ENCODE results near the gene CHAT.

CHAT gene

DNA sequence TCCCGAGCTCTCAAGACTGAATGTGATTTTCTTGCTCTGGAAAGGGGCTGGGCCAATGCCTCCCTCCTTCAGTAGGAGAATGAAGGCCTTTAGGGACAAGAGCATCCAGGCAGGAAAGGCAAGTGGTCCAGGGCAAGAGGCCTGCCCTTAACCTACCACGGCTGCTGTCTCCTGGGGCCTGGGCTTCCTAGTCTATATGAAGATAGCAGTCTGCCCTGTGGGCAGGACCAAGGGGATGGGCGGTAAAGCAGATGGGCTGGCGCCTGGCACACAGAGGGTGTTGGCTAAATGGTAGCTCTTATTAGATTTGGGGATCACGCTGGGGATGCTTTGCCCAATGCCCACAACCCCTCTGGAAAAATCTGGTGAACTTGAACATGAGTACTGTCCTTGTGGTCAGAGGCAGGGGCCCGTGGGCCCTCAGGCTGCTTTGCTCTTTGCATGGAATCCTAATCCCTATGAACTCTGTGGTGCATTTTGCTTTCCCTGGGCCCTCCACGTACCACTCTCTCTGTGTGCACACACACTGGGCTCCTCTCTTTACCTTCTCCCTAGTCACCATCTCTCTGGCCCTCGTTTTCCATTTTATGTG lies 20.3 kb downstream of the CHAT start:
- H3K27me3 ChIP-seq (ENCODE audit: insufficient read depth, low read length) = peaks cover 4% of the 10 kb centered on the region; the same call in 1 of the 2 replicates
- no peaks in the 10 kb centered on the region for H3K4me1 ChIP-seq (ENCODE audit: insufficient read depth, low read length)
- no peaks in the 10 kb centered on the region for H3K9me3 ChIP-seq (ENCODE audit: insufficient read depth, low read depth, low read length)
- H3K36me3 ChIP-seq (ENCODE audit: insufficient read depth, low read depth, low read length) = no peaks in the 10 kb centered on the region
- no peak overlapping the region for H3K9ac ChIP-seq (ENCODE audit: low read depth, low read length)
- H3K4me3 ChIP-seq (ENCODE audit: low read length) = no peak overlapping the region
- no peak overlapping the region for H3K27ac ChIP-seq (ENCODE audit: low read length)

DNA sequence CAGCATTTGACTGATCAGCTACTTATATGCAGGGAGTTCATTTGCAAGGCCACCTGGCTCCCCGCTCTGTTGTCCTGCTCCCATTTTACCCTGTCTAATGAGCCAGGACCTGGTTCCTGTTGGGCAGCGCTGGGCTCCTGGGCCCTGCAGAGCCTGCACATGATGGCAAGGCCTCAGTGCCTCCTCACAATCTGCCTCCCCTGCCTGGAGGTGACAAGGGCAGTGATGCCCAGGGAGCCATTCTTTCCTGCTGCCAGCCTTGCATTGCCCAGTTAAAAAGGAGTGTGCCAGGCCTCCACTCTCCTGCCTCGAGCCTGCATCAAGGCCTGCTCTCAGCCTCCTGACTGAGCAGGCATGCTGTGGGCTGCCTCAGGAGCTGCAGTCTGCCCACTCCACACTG lies 28.5 kb downstream of the CHAT start:
- Histone ChIP-seq H3K27me3 (ENCODE audit: insufficient read depth, low read length) (peaks cover 16% of the 10 kb centered on the region; the same call in 1 of the 2 replicates), H3K4me3 (ENCODE audit: low read length) (no peak overlapping the region), H3K27ac (ENCODE audit: low read length) (no peak overlapping the region), H3K9me3 (ENCODE audit: insufficient read depth, low read depth, low read length) (no peaks in the 10 kb centered on the region), H3K4me1 (ENCODE audit: insufficient read depth, low read length) (no peaks in the 10 kb centered on the region), H3K9ac (ENCODE audit: low read depth, low read length) (no peak overlapping the region), H3K36me3 (ENCODE audit: insufficient read depth, low read depth, low read length) (no peaks in the 10 kb centered on the region)

DNA sequence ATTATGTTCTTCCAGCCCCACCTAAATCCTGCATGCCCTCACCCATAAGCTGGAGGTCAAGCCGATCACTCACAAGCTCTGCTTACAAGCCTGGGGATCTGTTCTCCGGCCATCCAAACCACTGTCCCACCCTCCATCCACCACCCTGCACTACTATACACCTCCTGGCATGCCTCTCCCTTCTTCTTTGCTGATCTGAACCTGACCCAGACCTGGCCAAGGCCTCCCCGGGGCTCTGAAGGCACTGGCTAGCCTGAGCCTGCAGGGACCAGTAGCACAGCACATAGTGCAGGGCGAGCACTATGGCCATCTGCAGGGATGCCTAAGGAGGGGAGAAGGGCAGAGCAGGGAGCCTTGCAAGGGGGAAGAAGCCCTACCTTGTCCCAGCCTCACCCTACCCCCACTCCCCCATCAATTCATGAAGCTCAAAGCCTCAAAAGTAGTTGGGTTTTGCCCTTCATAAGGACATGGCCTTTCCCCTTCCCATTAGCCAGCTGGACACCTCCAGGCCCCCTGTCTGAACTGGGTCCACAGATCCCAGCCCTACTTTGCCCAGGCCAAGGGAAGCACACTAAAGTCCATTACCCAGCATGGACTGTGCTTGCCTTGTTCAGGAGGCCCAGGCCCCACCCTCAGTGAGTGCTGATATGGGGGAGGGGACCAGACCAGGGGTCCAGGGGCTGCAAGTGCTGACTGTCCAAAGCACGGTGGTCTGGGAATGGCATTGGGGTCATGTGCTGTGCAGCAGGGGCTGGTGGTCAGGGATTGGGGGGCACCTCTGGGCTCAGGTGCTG lies 29.6 kb downstream of the CHAT start:
- no peak overlapping the region for H3K4me3 ChIP-seq (ENCODE audit: low read length)
- H3K27ac ChIP-seq (ENCODE audit: low read length) = no peak overlapping the region
- no peak overlapping the region for H3K9ac ChIP-seq (ENCODE audit: low read depth, low read length)
- H3K36me3 ChIP-seq (ENCODE audit: insufficient read depth, low read depth, low read length) = no peaks in the 10 kb centered on the region
- no peaks in the 10 kb centered on the region for H3K9me3 ChIP-seq (ENCODE audit: insufficient read depth, low read depth, low read length)
- peaks cover 12% of the 10 kb centered on the region; the same call in 1 of the 2 replicates for H3K27me3 ChIP-seq (ENCODE audit: insufficient read depth, low read length)
- H3K4me1 ChIP-seq (ENCODE audit: insufficient read depth, low read length) = no peaks in the 10 kb centered on the region

DNA sequence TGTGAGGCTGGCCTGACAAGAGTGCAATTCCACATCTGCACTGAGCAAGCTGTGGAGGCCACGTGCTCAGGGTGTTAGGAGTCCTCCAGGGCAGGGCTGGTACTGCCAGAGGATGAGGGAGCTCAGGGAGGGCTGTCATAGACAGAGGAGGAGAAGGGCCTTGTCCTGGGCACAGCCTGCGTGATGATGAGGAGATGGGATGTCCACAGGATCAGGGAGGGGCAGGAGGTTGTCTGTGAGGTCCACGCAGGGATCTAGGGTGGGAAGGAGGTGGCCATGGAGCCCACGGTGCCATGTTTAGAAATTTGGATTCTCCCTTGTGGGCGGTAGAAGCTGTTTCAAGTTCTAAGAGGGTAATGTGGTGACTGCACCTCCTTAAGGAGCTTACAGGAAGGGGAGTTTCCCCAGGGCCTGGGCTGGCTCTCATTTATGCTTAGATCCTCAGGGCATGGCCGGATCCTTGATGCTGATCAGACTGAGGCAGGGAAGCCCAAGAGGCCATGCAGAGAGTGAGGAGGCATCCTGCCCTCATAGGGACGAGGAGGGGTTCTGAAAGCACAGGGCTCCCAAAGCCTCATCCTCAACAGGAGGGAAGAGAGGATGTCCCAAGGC lies 30.3 kb downstream of the CHAT start:
- Histone ChIP-seq H3K9ac (ENCODE audit: low read depth, low read length) (no peak overlapping the region), H3K4me1 (ENCODE audit: insufficient read depth, low read length) (peaks cover 2% of the 10 kb centered on the region; the same call in 1 of the 2 replicates), H3K4me3 (ENCODE audit: low read length) (no peak overlapping the region), H3K27ac (ENCODE audit: low read length) (no peak overlapping the region), H3K27me3 (ENCODE audit: insufficient read depth, low read length) (peaks cover 18% of the 10 kb centered on the region), H3K9me3 (ENCODE audit: insufficient read depth, low read depth, low read length) (no peaks in the 10 kb centered on the region), H3K36me3 (ENCODE audit: insufficient read depth, low read depth, low read length) (no peaks in the 10 kb centered on the region)

DNA sequence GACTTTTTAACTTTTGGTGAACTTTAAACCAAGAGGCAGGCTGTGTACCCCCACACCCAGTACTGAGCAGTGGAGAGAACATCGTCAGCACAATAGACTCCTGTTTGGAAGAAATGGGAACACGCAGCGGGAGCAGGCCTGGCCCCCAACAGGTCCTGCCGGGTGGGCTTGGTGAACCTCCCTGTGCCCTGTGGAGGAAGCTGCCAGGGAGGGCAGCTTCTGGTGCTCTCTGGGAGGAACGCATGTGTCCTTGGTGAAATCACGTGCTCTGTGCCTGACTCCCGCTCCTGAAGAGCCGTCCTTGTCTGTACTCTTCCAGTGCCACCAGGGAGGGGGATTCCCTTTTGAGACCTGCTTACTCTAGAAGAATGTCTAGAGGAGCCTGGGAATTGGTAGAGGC lies 31.6 kb downstream of the CHAT start:
- Histone ChIP-seq H3K4me3 (ENCODE audit: low read length) (no peak overlapping the region), H3K27ac (ENCODE audit: low read length) (no peak overlapping the region), H3K36me3 (ENCODE audit: insufficient read depth, low read depth, low read length) (no peaks in the 10 kb centered on the region), H3K27me3 (ENCODE audit: insufficient read depth, low read length) (peaks cover 20% of the 10 kb centered on the region), H3K9me3 (ENCODE audit: insufficient read depth, low read depth, low read length) (no peaks in the 10 kb centered on the region), H3K4me1 (ENCODE audit: insufficient read depth, low read length) (peaks cover 6% of the 10 kb centered on the region; the same call in 1 of the 2 replicates), H3K9ac (ENCODE audit: low read depth, low read length) (no peak overlapping the region)

DNA sequence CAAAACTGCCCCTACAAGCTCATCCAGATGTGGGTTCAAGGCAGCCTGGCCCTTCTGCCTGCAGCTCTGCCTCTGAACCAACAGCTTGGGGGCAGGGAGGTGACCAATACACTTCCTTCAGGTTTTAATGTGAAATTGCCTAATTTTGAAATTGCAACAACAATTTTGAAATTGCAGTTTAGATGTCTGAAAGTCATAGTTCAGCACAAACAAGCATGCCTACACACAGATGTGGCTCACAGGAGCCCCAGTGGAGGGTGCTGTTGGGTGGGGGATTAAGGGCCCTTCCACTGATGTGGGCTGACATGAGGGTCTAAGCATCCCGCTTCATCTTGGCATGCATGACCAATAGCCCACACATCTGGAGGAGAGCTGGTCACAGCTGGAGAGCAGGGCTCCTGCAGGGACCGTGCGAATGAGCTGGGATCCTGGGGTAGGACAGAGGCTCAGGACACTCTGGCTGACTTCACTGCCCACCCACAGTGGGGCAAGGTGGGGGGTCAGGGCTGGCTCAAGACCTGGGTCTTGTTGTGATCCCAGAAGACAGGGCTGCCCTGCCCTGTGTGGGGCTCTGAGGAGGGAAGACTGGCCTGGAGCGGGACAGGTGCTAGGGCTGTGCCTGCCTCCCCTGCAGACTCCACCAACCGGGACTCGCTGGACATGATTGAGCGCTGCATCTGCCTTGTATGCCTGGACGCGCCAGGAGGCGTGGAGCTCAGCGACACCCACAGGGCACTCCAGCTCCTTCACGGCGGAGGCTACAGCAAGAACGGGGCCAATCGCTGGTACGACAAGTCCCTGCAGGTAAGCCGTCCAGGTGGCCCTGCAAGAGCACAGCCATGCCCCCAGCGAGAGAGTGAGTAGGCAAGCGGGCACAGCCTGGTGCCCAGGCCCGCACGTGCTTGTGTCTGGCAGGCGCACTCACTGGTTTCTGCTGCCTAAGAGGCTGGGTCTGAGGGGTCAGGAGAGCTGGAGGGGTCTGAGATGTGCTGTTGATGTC lies 32.3 kb downstream of the CHAT start:
- peaks cover 17% of the 10 kb centered on the region for H3K27me3 ChIP-seq (ENCODE audit: insufficient read depth, low read length)
- H3K27ac ChIP-seq (ENCODE audit: low read length) = no peak overlapping the region
- H3K4me3 ChIP-seq (ENCODE audit: low read length) = no peak overlapping the region
- H3K4me1 ChIP-seq (ENCODE audit: insufficient read depth, low read length) = peaks cover 6% of the 10 kb centered on the region; the same call in 1 of the 2 replicates
- no peaks in the 10 kb centered on the region for H3K36me3 ChIP-seq (ENCODE audit: insufficient read depth, low read depth, low read length)
- H3K9me3 ChIP-seq (ENCODE audit: insufficient read depth, low read depth, low read length) = no peaks in the 10 kb centered on the region
- H3K9ac ChIP-seq (ENCODE audit: low read depth, low read length) = no peak overlapping the region

DNA sequence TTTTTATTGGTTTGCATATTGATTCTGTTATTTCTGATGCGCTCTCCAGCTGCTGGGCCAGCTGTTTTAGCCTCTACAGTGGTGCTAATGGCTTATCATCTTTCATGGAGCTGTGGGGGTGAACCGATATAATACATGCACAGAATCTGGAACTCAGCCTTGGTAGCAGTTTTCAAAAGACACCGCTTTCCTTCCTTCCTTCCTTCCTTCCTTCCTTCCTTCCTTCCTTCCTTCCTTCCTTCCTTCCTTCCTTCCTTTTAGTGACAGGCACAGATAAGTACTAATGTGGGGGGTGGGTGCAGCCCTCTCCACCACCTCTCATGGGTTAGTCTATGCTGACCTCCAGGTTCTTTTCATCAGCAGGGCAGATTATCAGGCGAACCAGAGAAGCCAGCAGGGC lies 33.7 kb downstream of the CHAT start:
- Histone ChIP-seq H3K4me1 (ENCODE audit: insufficient read depth, low read length) (peaks cover 6% of the 10 kb centered on the region; the same call in 1 of the 2 replicates), H3K27me3 (ENCODE audit: insufficient read depth, low read length) (peaks cover 16% of the 10 kb centered on the region), H3K4me3 (ENCODE audit: low read length) (no peak overlapping the region), H3K27ac (ENCODE audit: low read length) (no peak overlapping the region), H3K9ac (ENCODE audit: low read depth, low read length) (no peak overlapping the region), H3K36me3 (ENCODE audit: insufficient read depth, low read depth, low read length) (no peaks in the 10 kb centered on the region), H3K9me3 (ENCODE audit: insufficient read depth, low read depth, low read length) (no peaks in the 10 kb centered on the region)

DNA sequence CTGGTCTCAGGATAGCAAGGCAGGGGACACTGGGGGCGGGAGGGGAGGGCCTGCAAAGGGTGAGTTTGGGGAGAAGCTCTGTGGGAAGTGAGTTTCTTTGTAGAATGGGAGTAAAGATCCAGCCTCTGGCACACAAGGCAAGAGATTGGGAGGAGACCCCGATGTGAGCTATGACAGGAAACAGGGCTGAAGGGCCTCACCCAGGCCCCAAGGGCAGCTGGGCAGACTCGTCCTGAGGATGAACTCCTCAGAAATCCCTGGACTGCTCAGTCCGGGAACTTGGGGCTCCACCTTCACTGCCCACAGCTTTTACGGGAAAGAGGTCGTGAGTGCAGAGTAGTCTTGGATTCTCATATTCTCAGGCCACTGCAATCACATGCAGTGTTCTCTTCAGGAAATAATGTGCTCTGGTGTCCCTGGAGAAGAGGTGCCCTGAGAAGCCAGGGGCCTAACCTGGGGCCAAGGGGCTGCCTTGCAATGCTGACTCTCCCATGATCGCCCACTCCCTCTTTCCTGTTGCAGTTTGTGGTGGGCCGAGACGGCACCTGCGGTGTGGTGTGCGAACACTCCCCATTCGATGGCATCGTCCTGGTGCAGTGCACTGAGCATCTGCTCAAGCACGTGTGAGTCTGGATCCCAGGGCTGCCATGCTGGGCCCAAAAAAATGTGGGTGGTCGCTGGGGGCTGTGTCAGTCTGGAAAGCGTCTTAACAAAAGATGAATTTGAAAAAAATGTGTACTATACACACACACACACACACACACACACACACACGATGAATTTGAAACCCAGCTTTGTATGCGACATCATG lies 34.4 kb downstream of the CHAT start:
- H3K36me3 ChIP-seq (ENCODE audit: insufficient read depth, low read depth, low read length) = no peaks in the 10 kb centered on the region
- no peak overlapping the region for H3K9ac ChIP-seq (ENCODE audit: low read depth, low read length)
- no peaks in the 10 kb centered on the region for H3K9me3 ChIP-seq (ENCODE audit: insufficient read depth, low read depth, low read length)
- peaks cover 16% of the 10 kb centered on the region for H3K27me3 ChIP-seq (ENCODE audit: insufficient read depth, low read length)
- no peak overlapping the region for H3K27ac ChIP-seq (ENCODE audit: low read length)
- peaks cover 6% of the 10 kb centered on the region; the same call in 1 of the 2 replicates for H3K4me1 ChIP-seq (ENCODE audit: insufficient read depth, low read length)
- H3K4me3 ChIP-seq (ENCODE audit: low read length) = no peak overlapping the region

DNA sequence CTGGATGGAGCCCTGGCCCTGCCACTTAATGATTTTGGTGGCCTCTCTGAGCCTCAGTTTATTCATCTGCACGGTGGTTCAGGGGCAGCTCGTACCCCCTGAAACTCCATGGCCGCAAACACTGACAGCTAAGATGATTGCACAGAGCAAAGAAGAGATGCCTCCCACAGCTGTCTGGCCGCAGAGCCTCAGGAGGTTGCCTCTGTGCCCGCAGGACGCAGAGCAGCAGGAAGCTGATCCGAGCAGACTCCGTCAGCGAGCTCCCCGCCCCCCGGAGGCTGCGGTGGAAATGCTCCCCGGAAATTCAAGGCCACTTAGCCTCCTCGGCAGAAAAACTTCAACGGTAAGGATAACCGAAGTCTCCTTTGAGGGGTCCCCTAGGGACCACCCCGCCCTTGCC lies 35.5 kb downstream of the CHAT start:
- H3K27ac ChIP-seq (ENCODE audit: low read length) = no peak overlapping the region
- no peak overlapping the region for H3K4me3 ChIP-seq (ENCODE audit: low read length)
- peaks cover 6% of the 10 kb centered on the region; the same call in 1 of the 2 replicates for H3K4me1 ChIP-seq (ENCODE audit: insufficient read depth, low read length)
- H3K27me3 ChIP-seq (ENCODE audit: insufficient read depth, low read length) = peaks cover 16% of the 10 kb centered on the region
- H3K36me3 ChIP-seq (ENCODE audit: insufficient read depth, low read depth, low read length) = no peaks in the 10 kb centered on the region
- no peak overlapping the region for H3K9ac ChIP-seq (ENCODE audit: low read depth, low read length)
- no peaks in the 10 kb centered on the region for H3K9me3 ChIP-seq (ENCODE audit: insufficient read depth, low read depth, low read length)

DNA sequence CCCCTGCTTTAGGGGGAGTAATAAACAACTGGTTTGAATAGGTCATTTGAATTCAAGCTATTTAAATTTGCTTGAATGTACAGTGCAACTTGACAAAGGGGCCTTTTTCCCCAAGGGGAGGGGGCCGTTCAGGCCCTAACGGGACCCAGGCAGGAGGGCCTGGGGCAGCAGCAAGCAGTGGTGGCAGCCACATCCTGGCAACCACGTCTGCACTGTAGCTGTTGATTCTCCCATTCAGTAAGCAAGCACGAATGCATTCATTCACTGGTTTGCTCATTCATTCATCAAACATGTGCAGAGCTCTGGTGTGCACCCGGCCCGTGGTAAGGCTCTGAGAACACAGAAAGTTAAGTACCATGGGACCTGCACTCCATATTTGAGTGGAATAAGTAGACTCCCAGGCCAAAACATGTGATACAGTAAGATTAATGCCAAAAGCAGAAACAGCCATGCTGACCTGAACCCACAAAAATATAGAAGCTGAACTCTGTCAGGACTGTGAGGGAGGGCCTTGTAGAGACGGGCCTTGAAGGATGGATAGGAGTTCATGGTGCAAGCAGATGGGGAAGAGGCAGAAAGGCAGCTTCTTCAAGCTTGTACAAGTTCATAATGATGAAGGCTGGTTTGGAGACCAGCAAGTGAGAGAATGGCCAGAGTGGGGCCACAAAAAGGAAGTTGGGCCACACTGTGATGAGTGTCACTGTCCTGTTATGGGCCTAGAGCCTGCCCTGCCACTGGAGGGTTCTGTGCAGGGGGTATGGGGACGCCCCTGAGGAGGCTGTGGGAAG lies 36.3 kb downstream of the CHAT start:
- Histone ChIP-seq H3K27me3 (ENCODE audit: insufficient read depth, low read length) (peaks cover 7% of the 10 kb centered on the region), H3K27ac (ENCODE audit: low read length) (no peak overlapping the region), H3K9me3 (ENCODE audit: insufficient read depth, low read depth, low read length) (no peaks in the 10 kb centered on the region), H3K36me3 (ENCODE audit: insufficient read depth, low read depth, low read length) (no peaks in the 10 kb centered on the region), H3K4me1 (ENCODE audit: insufficient read depth, low read length) (peaks cover 6% of the 10 kb centered on the region; the same call in 1 of the 2 replicates), H3K4me3 (ENCODE audit: low read length) (no peak overlapping the region), H3K9ac (ENCODE audit: low read depth, low read length) (no peak overlapping the region)

Measured in iPS-20b (cell line).